Stimulated activated CD4-positive, alpha-beta T cell treated with anti-CD3 and anti-CD28 coated beads, Interleukin-1b, Interleukin-23, amount 100 ng/mL, for 1 hour (primary cell): ENCODE results near the gene TBC1D5.
"Not testable (repeated sequence)": the region's sequence is repeated elsewhere in the genome, so short reads cannot be mapped to it uniquely, and the experiment has no call there.

ENCODE experiments used
- DNase-seq, 2 donors: peaks; one replicate each; pipeline ENCODE4 v3.0.0-alpha.2; 2020; ENCODE audit warnings: low read depth in 2 of 2

The TBC1D5 gene

DNA sequence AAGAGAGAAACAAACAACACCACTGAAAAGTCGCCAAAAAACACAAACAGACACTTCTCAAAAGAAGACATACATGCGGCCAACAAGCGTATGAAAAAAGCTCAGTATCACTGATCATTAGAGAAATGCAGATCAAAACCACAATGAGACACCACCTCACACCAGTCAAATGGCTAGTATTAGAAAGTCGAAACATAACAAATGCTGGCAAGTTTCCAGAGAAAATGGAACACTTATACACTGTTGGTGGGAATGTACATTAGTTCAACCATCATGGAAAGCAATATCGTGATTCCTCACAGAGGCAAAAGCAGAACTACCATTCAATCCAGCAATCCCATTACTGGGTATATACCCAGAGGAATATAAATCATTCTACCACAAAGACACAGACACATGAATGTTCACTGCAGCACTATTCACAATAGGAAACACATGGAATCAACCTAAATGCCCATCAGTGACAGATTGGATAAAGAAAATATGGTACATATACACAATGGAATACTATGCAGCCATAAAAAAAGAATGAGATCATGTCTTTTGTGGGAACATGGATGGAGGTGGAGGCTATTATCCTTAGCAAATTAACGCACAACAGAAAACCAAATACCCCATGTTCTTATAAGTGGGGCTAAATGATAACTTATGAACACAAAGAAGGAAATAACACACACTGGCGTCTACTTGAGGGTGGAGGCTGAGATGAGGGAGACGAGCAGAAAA, 93.6 kb downstream of the TBC1D5 start:
- not testable (repeated sequence) for DNase-seq

DNA sequence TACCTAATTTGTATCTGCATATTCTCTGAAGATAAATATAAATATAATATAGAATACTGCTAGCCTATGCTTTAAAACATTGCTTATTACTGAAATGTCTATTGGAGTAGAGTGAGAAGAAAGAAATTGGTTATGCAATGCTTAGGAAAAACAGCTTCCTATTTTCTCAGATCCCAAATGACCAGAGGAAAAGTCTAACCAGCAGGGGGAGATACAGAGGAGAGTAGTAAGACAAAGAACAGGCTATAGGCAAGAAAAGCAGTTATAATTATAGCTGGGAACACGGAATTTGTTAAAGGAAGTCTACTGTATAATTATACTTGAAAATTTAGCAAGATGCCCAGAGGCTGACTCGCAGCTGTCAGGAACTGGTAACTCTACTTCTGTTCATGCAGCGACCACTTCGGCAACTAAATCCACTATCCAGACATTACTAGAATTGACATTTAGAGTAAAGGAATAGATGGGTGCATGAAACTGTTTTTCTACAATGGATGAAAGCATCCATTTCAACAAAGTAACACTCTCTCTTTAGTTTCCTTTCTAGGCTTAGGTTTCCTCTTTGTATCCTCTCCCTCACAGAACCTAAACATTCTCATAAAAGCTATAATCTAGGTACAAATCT, 97.2 kb downstream of the TBC1D5 start:
- no peak for DNase-seq

- no peak for DNase-seq
Measured at GRCh38 chr3:17643691-17644090, 98.7 kb downstream of the TBC1D5 start.

DNA sequence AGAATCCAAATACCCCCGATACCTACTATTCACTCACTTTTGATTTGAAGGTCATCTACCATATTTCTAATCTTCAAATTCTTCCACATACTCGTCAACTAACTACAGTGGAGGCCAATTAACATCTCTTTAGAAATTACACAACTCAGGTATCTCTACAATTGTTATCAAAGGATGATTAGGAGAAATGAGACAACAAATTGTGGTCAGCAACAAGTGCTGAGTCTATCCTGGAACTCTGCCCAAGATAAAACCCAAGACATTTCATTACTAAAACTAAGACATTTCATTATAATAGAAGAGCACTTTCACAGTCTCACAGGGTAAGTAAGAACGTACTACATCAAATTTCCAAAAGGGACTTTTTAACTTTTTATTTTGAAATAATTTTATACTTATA, 100.0 kb downstream of the TBC1D5 start:
- no peak for DNase-seq

DNA sequence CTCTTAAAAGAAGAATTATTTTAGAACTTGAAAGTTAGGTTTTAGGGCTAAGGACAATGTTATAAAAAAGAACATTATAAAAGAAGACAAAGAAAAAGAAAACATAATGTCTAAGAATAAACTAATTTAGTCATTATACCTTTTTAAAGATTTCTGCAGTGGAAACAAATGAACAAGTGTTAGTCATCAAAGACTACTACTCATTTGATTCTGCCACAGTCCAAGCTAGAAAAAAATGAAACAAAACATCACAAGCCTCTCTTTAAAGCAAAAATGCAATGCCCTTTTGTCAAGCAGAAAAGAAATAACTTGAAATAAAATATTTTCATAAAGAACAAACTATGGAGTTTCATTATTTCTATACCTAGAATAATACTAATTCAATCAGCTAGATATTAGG, 102.0 kb downstream of the TBC1D5 start:
- no peak for DNase-seq

DNA sequence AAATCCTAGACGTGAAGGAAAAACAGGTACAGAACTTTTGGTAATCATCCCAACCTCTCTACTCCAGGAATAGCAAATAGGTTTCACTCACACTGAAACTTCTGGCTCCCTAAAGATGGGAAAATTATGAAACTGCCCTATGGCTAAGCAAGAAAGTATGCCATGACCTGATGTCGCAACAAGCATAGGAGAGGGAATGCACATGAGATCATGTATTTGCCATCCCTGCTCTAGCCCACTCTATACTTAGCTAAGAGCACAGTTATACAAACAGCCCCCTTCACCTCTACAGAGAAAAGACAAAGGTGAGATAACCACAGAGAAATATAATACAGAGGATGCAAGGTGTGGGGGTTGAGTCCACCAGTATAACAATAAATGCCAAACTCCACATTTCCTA, 102.7 kb downstream of the TBC1D5 start:
- no peak for DNase-seq

- no peak for DNase-seq
Measured at GRCh38 chr3:17639257-17639656, 103.2 kb downstream of the TBC1D5 start.

GRCh38 chr3:17638356-17638755, 104.1 kb downstream of the TBC1D5 start:
- no peak for DNase-seq

DNA sequence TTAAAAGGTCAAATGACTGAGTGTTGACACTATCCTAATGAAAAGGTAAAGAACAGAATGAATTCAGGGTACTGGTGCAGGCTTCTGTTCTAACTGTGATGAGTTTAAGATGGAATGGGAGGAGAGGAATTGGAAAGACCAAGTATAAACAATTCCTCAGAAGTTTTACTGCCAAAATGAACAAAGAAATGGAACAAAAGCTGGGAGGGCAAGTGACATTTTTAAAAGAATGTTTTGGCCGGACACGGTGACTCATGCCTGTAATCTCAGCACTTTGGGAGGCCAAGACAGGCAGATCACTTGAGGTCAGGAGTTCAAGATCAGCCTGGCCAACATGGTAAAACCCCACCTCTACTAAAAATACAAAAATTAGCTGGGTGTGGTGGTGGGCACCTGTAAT, 106.8 kb downstream of the TBC1D5 start:
- DNase-seq, result not testable (repeated sequence)

DNA sequence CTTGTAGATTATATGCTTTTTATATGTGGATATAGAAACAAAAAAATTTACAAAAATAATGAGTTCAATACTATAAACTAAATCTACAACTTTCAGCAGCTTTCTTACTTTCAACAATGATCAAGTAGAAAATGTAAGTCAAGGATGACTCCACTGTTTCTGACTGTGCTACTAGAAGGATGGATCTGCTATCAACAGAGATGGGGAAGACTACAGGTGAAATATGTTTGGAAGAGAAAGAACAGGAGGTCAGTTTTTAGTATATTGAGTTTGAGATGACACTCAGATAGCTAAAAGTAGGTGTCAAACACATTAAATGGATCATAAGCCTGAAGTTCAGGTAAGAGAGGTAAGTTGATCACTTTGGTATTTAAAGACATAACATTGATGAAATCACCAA, 107.5 kb downstream of the TBC1D5 start:
- no peak for DNase-seq

- no peak for DNase-seq
Measured at GRCh38 chr3:17634201-17634600, 108.2 kb downstream of the TBC1D5 start.

DNA sequence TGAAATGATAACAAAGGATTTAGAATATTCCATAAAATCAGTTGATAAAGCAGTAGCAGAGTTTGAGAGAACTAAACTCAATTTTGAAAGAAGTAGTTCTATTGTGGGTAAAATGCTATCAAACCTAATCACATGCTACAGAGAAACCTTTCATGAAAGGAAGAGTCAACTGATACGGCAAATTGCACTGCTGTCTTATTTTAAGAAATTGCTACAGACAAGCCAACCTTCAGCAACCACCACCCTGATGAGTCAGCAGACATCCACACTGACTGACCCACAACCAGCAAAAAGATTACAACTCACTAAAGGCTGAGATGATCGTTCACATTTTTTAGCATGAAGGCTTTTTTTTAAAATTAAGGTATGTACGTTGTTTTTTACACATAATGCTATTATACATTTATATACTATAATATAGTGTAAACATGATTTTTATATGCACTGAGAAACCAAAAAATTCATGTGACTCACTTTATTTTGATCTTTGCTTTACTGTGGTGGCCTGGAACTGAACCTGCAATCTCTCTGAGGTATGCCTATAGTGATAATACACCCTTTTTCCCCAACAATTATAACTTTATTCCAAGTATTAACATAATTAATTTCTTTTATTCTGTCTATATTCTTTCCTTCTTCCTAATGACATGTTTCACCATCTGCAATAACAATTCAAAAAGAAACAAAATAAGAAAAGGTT, 109.9 kb downstream of the TBC1D5 start:
- DNase-seq, result no peak

- DNase-seq, result no peak
Measured at GRCh38 chr3:17631609-17632008, 110.8 kb downstream of the TBC1D5 start.

DNA sequence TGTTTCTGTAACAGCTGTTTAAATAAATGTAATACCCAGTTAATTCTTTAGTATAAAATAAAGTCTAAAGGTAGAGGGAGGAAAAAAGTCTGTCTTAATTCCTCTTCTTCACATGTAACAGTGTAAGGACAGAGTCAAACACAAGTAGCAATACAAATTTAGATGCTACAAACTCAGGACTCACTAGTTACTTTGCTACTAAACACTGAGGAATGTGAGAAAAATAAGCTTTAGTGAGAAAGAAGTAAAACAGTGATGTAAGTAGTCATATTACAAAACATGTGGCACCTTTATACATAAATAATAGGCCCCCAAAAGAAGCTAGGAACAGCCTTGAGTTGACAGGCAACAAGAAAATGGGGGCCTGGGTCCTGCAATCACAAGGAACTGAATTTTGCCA, 113.0 kb downstream of the TBC1D5 start:
- no peak for DNase-seq

DNA sequence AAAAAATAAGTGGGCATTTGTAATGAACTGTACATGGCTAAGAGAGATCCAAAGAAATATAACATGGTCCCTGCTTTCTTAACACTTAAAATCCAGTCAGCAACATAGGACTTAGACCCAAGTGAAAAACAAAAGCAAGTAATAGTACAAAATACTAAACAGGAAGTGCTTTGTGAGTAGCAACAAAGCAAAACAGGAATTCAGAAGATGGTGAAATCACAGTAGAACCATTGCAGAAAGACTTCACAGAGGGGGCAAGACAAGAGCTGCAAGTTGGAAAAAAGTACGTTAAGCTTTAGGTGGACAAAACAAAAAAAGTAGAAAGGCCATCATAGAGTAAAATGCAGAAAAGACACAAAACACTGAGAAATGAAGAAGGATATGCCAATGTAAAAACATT, 116.0 kb downstream of the TBC1D5 start:
- no peak for DNase-seq

DNA sequence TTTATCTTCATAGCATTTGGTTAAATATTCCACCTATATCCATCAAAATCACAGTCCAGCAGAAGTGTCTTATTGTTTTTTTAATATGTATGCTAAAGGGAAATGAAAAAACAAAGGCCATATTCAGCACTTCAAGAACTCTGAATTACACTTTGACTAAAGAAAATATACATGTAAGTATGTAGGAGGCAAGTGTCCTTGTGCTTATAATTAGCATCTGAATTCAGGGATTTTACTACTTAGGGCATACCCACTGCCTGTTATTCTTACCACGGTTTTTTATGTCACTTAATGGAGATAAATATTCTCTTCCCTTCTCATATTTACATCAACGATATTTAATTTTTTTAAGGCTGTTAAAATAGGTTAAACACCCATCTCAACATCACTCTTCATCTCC, 117.3 kb downstream of the TBC1D5 start:
- DNase-seq, result no peak

DNA sequence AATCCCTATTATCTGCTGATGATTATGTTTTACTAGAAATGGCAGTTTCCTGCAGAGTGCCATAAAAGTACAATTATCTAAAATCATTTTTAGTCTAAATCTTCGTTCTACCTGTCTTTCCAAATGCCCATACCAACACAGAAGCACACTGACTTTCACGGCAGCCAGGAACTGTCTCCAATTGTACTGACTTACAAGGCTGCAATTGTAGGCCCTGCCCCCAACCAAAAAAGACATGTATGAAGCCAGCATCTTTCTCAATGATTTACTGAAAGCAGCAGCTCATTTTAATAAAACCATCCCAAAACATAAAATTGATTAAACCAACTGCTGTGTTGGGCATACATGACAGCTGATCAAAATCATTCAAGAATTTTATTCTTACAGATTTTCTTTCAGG, 119.0 kb downstream of the TBC1D5 start:
- DNase-seq, result no peak

- no peak for DNase-seq
Measured at GRCh38 chr3:17619968-17620367, 122.5 kb downstream of the TBC1D5 start.

GRCh38 chr3:17613017-17613416, 129.4 kb downstream of the TBC1D5 start:
- not testable (repeated sequence) for DNase-seq

GRCh38 chr3:17607905-17608304, 134.5 kb downstream of the TBC1D5 start:
- no peak for DNase-seq

DNA sequence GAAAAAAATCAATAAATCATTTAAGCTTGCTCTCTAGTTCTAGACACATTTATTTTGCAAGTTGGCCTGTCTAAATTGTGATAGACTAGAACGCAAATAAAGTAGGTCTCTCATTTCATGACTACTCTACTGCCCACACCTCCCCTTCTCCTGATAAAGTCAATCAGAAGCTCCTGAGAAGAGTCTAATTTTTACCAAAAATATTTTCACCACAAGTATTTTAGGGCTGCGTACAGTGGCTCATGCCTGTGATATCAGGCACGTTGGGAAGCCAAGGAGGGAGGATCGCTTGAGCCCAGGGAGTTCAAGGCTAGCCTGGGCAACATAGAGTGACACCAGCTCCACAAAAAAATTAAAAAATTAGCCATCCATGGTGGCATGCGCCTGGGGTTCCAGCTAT, 136.5 kb downstream of the TBC1D5 start:
- DNase-seq, result no peak

GRCh38 chr3:17605032-17605431, 137.4 kb downstream of the TBC1D5 start:
- DNase-seq, result no peak

GRCh38 chr3:17602126-17602525, 140.3 kb downstream of the TBC1D5 start:
- DNase-seq, result no peak
